DOHH2 (cell line): Measurements from ENCODE around the gene AWAT2.

Source experiments
- H3F3A ChIP-seq: fragments of 200-600 bp; sonication (generic), shearing (Covaris generic); 2 replicates; pipeline ENCODE4 v1.6.0; 2016; ENCODE audit warnings: antibody characterized with exemption, mild to moderate bottlenecking; ENCODE audit not compliant: control insufficient read depth, insufficient read depth
- H3K27ac ChIP-seq: fragments of 200-600 bp; sonication (generic); 2 replicates; pipeline ENCODE4 v1.5.1; 2014; ENCODE audit warnings: low read depth, mild to moderate bottlenecking, low read length, moderate library complexity
- H3K27me3 ChIP-seq: fragments of 200-600 bp; sonication (generic); 2 replicates; pipeline ENCODE4 v1.6.1; 2014; ENCODE audit warnings: mild to moderate bottlenecking, low read length, mixed read lengths; ENCODE audit not compliant: control insufficient read depth
- H3K36me3 ChIP-seq: fragments of 200-600 bp; sonication (generic); 2 replicates; pipeline ENCODE4 v1.6.1; 2014; ENCODE audit warnings: mild to moderate bottlenecking, low read length, moderate library complexity, mixed read lengths; ENCODE audit not compliant: control insufficient read depth
- H3K4me1 ChIP-seq: fragments of 200-600 bp; sonication (generic); 2 replicates; pipeline ENCODE4 v1.6.1; 2014; ENCODE audit warnings: mild to moderate bottlenecking, low read length, mixed read lengths; ENCODE audit not compliant: control insufficient read depth
- H3K4me2 ChIP-seq: fragments of 200-600 bp; sonication (generic); 2 replicates; pipeline ENCODE4 v1.6.0; 2014; ENCODE audit warnings: mild to moderate bottlenecking, low read length, moderate library complexity
- H3K4me3 ChIP-seq: fragments of 200-600 bp; sonication (generic); 2 replicates; pipeline ENCODE4 v1.5.1; 2014; ENCODE audit warnings: mild to moderate bottlenecking, low read length, mixed read lengths
- H3K79me2 ChIP-seq: fragments of 200-600 bp; sonication (generic); 2 replicates; pipeline ENCODE4 v1.6.1; 2014; ENCODE audit warnings: mild to moderate bottlenecking, low read length, mixed read lengths; ENCODE audit not compliant: control insufficient read depth
- H3K9me2 ChIP-seq: fragments of 200-600 bp; sonication (generic); replicated peaks from 2 replicates; pipeline ENCODE4 v1.6.1; 2014; ENCODE audit warnings: mild to moderate bottlenecking, low read length, mixed read lengths; ENCODE audit not compliant: control insufficient read depth
- H3K9me3 ChIP-seq: fragments of 200-600 bp; sonication (generic); 2 replicates; pipeline ENCODE4 v1.6.1; 2014; ENCODE audit warnings: antibody characterized with exemption, low read length, mixed read lengths; ENCODE audit not compliant: control insufficient read depth, insufficient read depth
- H4K20me1 ChIP-seq: fragments of 200-600 bp; sonication (generic); 2 replicates; pipeline ENCODE4 v1.6.0; 2014; ENCODE audit warnings: low read depth, mild to moderate bottlenecking, antibody characterized with exemption, low read length, moderate library complexity; ENCODE audit not compliant: control insufficient read depth, insufficient read depth
- EZH2phosphoT487 ChIP-seq: fragments of 200-600 bp; sonication (generic); IDR thresholded peaks from 2 replicates; pipeline ENCODE4 v1.6.1; 2017; ENCODE audit warnings: borderline replicate concordance, mild to moderate bottlenecking, antibody characterized with exemption, low read length, moderate library complexity, mixed read lengths
- TF ChIP-seq, protein P1 (sequence below): fragments of 200-600 bp; sonication (generic); IDR thresholded peaks from one replicate; pipeline ENCODE4 v1.5.1; 2014; ENCODE audit warnings: antibody characterized with exemption, mild to moderate bottlenecking, low read depth, low read length; ENCODE audit not compliant: poor library complexity, severe bottlenecking

The AWAT2 gene

GRCh38 chrX:69995362-69996112, 54.2 kb downstream of the AWAT2 start:
- Histone ChIP-seq H3K4me1 (no peaks in the 10 kb centered on the region), H3K9me3 (no peaks in the 10 kb centered on the region), H3K4me3 (no peak overlapping the region), H3K27ac (no peak overlapping the region), H3K9me2 (no peaks in the 10 kb centered on the region), H4K20me1 (no peaks in the 10 kb centered on the region), H3K4me2 (no peak overlapping the region), H3F3A (no peaks in the 10 kb centered on the region), H3K36me3 (no peaks in the 10 kb centered on the region), H3K79me2 (no peaks in the 10 kb centered on the region), H3K27me3 (no peaks in the 10 kb centered on the region)
- TF ChIP-seq, protein P1, sequence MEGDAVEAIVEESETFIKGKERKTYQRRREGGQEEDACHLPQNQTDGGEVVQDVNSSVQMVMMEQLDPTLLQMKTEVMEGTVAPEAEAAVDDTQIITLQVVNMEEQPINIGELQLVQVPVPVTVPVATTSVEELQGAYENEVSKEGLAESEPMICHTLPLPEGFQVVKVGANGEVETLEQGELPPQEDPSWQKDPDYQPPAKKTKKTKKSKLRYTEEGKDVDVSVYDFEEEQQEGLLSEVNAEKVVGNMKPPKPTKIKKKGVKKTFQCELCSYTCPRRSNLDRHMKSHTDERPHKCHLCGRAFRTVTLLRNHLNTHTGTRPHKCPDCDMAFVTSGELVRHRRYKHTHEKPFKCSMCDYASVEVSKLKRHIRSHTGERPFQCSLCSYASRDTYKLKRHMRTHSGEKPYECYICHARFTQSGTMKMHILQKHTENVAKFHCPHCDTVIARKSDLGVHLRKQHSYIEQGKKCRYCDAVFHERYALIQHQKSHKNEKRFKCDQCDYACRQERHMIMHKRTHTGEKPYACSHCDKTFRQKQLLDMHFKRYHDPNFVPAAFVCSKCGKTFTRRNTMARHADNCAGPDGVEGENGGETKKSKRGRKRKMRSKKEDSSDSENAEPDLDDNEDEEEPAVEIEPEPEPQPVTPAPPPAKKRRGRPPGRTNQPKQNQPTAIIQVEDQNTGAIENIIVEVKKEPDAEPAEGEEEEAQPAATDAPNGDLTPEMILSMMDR: no peak
- TF ChIP-seq EZH2phosphoT487: no peak

- no peaks in the 10 kb centered on the region for H3K27me3 ChIP-seq
- H3K9me2 ChIP-seq: no peaks in the 10 kb centered on the region
- H3K9me3 ChIP-seq: no peaks in the 10 kb centered on the region
- no peaks in the 10 kb centered on the region for H3K79me2 ChIP-seq
- no peaks in the 10 kb centered on the region for H4K20me1 ChIP-seq
- TF ChIP-seq, protein P1: no peak
- TF ChIP-seq EZH2phosphoT487: no peak
- H3K4me3 ChIP-seq: no peak overlapping the region
- no peak overlapping the region for H3K4me2 ChIP-seq
- H3K4me1 ChIP-seq: no peaks in the 10 kb centered on the region
- no peak overlapping the region for H3K27ac ChIP-seq
- no peaks in the 10 kb centered on the region for H3K36me3 ChIP-seq
- H3F3A ChIP-seq: no peaks in the 10 kb centered on the region
Measured at GRCh38 chrX:69993494-69993893, 56.2 kb downstream of the AWAT2 start.

GRCh38 chrX:69991685-69992084, 58.1 kb downstream of the AWAT2 start:
- Histone ChIP-seq H3K36me3 (no peaks in the 10 kb centered on the region), H3K9me3 (no peaks in the 10 kb centered on the region), H3K9me2 (no peaks in the 10 kb centered on the region), H3K27me3 (no peaks in the 10 kb centered on the region), H3K79me2 (no peaks in the 10 kb centered on the region), H3K27ac (no peak overlapping the region), H4K20me1 (no peaks in the 10 kb centered on the region), H3K4me2 (no peak overlapping the region), H3K4me1 (no peaks in the 10 kb centered on the region), H3K4me3 (no peak overlapping the region), H3F3A (no peaks in the 10 kb centered on the region)
- TF ChIP-seq EZH2phosphoT487: no peak
- TF ChIP-seq, protein P1: no peak
